GM19239 (cell line): Measurements from ENCODE around the gene PTH1R.

ENCODE experiments used
- DNase-seq: peaks from one replicate; pipeline ENCODE4 v3.0.0; 2011; ENCODE audit warnings: low spot score; ENCODE audit not compliant: insufficient read length
- FAIRE-seq: peaks from 2 replicates; lab custom pipeline; 2011; peaks lifted over from hg19 to GRCh38; lab: Jason Lieb, UNC

PTH1R gene

DNA sequence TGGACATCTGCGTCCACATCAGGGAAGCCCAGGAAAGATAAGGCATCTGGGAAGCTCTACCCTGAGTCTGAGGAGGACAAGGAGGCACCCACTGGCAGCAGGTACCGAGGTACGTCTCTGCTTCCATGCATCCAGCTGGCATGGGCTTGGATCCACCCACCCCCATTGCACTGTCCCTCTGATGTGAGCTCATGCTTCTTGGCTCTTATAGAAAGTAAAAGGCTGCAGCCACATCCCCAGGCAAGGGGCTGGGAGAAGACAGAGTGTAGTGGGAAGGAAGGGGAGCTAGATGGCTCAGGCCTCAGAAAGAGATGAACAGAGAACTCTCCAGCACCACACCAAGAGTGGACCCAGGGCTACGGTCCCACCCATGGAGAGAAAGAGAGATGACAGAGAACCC is 18.2 kb downstream of the PTH1R start:
- DNase-seq (no peak), FAIRE-seq (no peak)

DNA sequence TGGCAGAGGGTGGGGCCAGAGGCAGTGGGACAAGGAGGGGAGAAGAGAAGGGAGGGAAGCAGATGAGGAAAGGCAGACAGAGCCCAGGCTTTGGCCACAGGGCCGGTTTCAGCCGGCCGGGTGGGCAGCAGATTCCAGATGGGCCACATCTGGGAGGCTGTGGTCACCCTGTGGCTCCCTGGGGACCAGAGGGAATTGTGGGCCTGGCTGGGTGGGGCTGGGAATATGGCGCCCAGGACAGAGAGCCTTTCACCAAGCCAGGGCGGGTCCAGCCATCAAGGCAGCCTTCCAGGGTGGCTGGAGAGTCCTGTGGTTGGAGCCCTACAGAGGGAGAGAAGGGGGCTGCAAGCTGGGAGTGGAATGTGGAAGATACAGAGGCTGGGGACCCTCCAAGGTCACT is 18.9 kb downstream of the PTH1R start:
- DNase-seq (no peak), FAIRE-seq (no peak)

- no peak for FAIRE-seq
- DNase-seq = no peak
These were observed 19.5 kb downstream of the PTH1R start for GRCh38 chr3:46897031-46897430.

- DNase-seq (no peak), FAIRE-seq (no peak)
These were observed 20.4 kb downstream of the PTH1R start for GRCh38 chr3:46897829-46898320.

DNA sequence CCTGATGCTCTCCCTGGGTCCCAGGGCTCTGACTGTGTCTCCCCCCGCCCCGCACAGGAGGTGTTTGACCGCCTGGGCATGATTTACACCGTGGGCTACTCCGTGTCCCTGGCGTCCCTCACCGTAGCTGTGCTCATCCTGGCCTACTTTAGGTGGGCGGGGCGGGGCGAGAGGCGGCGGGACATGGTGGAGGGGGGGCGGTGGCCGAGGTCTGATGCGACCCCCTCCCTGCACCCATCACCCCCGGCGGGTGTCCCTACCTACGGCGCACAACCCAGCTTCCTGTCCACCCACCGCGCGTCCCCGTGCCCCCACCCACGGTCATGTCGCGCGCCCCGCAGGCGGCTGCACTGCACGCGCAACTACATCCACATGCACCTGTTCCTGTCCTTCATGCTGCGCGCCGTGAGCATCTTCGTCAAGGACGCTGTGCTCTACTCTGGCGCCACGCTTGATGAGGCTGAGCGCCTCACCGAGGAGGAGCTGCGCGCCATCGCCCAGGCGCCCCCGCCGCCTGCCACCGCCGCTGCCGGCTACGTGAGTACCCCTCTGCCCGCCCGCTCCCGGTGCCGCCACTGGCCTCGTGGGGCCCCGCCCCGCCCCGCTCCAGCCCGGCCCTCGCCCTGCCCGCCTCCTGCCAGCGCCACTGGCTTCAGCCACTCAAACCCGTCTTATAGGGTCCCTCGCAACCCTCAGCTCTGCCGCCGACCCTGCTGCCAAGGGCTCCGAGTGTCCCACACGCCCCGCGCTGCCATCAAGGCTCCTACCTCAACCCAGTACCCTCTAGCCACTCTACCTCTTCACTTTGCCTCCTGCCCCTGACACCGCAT is 21.0 kb downstream of the PTH1R start:
- FAIRE-seq (no peak), DNase-seq (no peak)

DNA sequence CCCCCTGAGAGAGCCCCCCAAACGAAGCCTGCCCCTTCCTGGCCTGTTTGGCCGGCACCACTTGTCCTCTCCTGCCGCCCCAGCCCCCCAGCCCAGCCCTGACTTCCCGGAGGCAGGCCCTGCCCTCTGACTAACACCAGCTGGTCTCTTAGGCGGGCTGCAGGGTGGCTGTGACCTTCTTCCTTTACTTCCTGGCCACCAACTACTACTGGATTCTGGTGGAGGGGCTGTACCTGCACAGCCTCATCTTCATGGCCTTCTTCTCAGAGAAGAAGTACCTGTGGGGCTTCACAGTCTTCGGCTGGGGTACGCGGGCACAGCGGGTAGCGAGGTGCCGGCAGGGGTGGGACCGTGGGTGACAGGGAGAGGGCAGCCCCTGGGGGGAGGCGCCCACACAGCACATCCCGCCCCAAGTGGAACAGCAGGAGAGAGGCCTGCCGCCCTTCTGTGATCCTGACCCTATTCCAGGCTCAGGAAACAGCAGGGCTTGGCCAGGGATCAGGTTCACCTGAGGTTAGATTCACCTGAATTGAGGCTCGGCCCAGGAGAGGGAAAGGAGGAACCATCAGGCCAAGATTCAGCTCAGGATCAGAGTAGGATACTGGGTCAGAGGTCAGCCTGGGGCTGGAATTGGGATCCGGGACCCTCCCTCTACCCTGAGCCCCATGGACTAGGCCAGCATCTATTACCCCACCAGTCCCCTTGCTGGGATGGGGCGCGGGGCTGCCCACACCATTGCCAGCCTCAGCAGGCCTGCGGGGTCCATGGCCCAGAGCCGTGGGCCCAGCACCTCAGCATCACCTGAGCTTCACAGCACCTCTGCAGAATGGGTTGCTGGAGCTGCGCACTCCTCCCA is 21.9 kb downstream of the PTH1R start:
- no peak for DNase-seq

GRCh38 chr3:46900007-46900292 is 22.4 kb downstream of the PTH1R start:
- no peak for FAIRE-seq
- DNase-seq = no peak

More for the DNA sequence above, 21.9 kb downstream of the PTH1R start:
- FAIRE-seq = no peak

DNA sequence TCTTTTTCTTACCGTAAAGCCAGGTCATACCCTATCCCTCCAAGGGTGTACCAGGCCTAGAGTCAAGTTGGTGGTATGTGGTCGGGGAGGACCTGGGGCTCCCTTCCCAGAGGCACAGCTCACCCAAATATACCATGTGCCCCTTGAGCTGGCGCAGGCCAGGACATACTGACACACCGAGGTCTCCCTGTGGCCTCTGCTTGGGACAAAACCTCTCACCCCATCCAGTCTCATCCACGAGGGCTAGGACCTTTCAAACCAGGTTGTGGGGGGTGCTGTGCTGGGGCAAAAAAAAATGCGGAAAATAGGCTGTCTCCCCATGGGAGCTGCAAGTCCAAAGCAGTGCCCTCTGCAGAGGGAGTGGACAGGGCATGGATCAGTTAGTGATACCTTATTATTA is 22.8 kb downstream of the PTH1R start:
- no peak for FAIRE-seq

GRCh38 chr3:46901061-46901460 is 23.5 kb downstream of the PTH1R start:
- FAIRE-seq (no peak), DNase-seq (no peak)

More for the DNA sequence above, 22.8 kb downstream of the PTH1R start:
- no peak for DNase-seq

GRCh38 chr3:46901591-46902187 is 24.2 kb downstream of the PTH1R start:
- DNase-seq = no peak
- no peak for FAIRE-seq

GRCh38 chr3:46902188-46902631 is 24.7 kb downstream of the PTH1R start:
- no peak for DNase-seq
- FAIRE-seq = no peak

DNA sequence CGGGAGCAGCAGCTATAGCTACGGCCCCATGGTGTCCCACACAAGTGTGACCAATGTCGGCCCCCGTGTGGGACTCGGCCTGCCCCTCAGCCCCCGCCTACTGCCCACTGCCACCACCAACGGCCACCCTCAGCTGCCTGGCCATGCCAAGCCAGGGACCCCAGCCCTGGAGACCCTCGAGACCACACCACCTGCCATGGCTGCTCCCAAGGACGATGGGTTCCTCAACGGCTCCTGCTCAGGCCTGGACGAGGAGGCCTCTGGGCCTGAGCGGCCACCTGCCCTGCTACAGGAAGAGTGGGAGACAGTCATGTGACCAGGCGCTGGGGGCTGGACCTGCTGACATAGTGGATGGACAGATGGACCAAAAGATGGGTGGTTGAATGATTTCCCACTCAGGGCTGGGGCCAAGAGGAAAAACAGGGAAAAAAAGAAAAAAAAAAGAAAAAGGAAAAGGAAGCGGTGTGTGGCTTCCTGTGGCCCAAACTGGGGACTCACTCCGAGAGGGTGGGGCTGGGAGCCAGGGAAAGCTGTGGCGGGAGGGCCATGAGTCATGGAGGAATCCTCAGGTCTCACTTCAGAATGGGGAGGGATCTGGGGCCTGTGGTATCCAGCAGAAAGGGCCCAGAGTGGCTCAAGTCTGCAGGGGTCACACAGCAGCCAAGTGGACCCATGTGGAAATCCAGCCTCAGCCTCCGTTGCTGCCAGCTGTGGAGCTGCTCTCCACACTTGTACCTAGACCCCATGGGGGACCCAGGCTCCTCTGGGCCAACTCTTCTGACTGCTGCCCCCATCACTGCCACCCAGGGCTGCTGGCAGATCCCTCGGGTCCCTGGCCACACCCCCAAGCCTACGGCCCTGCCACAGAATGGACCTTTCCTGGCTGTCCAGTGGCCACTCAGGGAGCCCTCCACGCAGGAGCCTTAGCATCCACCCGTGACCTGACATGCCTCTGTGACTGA is 26.1 kb downstream of the PTH1R start:
- FAIRE-seq (no peak), DNase-seq (no peak)

DNA sequence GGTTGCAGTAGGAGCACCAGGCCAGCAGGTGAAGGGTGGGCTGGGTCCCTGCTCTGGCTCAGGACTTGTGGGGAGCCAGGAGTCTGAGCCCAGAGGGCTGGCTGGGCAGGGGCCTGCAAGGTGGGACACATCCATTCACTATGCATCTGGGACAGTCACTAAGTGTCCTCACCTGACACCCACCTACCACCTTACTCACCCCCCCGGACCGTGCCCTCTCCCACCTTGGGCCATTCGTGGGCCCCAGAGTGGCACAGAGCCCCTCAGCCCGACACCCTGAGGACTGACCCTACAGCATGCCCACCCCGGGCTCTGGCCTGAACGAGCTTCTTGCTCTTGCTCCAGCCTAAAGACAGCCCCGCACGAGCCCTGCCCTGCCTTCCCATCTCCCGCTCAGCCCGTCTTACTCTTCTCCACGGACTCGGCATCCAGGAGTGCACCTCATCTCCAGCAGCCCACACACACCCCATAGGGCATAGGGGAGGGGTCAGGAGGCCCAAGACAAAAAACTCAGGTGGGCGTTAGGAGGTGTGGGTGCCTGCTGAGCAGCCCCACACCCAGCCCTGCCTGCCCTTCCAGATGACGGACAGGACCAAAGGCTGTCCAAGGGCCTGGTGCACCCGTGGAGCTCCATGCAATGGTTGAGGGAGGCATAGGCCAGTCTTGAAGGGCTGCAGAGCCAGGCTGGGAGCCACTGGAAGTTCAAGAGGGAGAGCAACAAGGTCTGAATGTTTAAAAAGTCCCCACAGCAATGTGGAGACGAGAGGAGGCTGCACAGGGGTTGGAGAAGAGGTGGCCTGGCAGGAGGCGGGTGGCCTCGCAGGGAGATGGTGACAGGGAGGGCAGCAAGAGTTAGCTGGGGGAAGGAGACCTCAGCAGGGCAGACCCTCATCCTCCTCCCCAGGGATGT is 27.0 kb downstream of the PTH1R start:
- DNase-seq (no peak), FAIRE-seq (no peak)

- DNase-seq (no peak), FAIRE-seq (no peak)
These were observed 27.7 kb downstream of the PTH1R start for GRCh38 chr3:46905213-46905560.

GRCh38 chr3:46905661-46906451 is 28.3 kb downstream of the PTH1R start:
- FAIRE-seq (no peak), DNase-seq (no peak)

- DNase-seq (no peak), FAIRE-seq (no peak)
These were observed 29.0 kb downstream of the PTH1R start for GRCh38 chr3:46906471-46907058.

DNA sequence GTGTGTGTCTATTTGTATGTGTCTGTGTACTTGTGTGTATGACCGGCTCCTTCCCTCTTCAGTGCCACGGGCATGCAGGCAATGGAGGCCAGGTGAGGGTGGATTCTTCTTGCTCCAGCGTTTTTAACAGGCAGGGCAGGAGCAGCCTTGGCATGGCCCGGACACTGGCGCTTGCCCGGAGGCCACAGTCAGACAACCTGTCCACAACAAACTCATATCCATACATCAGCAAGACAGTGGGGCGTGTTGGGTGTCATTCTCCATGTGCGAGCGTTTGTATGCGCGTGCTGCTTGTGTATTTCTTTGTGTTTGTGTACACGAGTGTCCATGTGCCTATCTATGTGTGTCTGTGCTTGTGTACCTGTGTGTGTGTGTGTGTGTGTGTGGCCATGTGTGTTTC is 29.8 kb downstream of the PTH1R start:
- no peak for FAIRE-seq

GRCh38 chr3:46907960-46908293 is 30.4 kb downstream of the PTH1R start:
- FAIRE-seq = no peak
- no peak for DNase-seq

More for the DNA sequence above, 29.8 kb downstream of the PTH1R start:
- no peak for DNase-seq
